Hepatocyte (in vitro differentiated cells): ENCODE data around the gene TOB2.

ENCODE experiments used
- CTCF ChIP-seq: fragments of 200-600 bp; sonication (generic); IDR thresholded peaks from 2 replicates; pipeline ENCODE4 v1.5.1; 2016; ENCODE audit warnings: antibody characterized with exemption, mild to moderate bottlenecking; ENCODE audit not compliant: poor library complexity
- EZH2 ChIP-seq: fragments of 200-600 bp; sonication (generic); IDR thresholded peaks from 2 replicates; pipeline ENCODE4 v1.6.1; 2016; ENCODE audit warnings: antibody characterized with exemption, mild to moderate bottlenecking, borderline replicate concordance
- EZH2phosphoT487 ChIP-seq: fragments of 200-600 bp; sonication (generic); IDR thresholded peaks from one replicate; pipeline ENCODE4 v1.6.1; 2018; ENCODE audit warnings: antibody characterized with exemption, mild to moderate bottlenecking, low read depth, moderate library complexity; ENCODE audit not compliant: unreplicated experiment, severe bottlenecking

- TF ChIP-seq EZH2 (no peak), EZH2phosphoT487 (no peak), CTCF (no peak)
Observed at GRCh38 chr22:41394012-41394356, 52.6 kb downstream of the TOB2 start.
